Islet of Langerhans (tissue), 1 donor: ENCODE results near the gene EZR.
"Not testable (repeated sequence)": the region's sequence is repeated elsewhere in the genome, so short reads cannot be mapped to it uniquely, and the experiment has no call there.

Experiments used
- FAIRE-seq: peaks from one replicate; lab custom pipeline; 2011; peaks lifted over from hg19 to GRCh38; lab: Jason Lieb, UNC

EZR gene

DNA sequence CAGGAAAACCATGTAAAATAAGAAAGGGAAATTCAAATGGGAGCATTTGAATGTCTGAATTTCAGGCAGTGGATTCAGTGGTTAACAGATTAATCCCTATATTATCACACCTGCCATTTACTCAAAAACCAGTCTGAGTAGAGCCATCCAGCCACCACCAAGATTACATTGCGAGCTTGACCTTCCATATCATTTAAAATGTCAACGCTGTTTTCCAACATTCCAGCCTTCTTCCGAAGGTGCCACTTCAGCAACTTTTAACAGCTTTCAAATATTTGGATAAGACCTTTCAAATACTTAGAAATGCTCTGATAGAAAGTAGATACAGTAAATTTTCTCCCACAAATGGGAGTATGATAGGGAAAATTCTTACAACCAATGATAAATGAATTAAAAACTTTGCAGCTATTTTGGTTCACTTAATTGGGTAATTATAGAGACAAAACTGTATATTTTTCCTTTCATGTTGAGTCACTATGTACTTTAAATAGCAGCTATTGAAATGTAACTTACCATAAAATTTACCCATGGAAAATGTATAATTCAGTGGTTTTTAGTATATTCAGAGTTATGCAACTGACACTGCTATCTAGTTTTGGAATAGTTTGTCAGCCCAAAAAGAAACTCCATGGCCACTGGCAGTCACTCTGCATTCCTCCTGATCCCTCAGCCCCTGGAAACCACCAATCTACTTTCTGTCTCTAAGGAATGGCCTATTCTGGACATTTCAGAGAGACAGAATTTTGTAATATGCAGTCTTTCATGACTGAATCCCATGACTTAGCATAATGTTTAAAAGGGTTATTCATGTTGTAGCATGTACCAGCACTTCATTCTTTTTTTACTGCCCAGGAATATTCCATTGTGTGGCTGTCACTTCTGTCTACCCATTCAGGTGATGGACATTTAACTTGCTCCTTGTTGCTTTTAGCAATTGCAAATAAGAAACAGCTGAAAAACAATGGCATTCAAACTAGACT, 21.5 kb downstream of the EZR start:
- FAIRE-seq: no peak

DNA sequence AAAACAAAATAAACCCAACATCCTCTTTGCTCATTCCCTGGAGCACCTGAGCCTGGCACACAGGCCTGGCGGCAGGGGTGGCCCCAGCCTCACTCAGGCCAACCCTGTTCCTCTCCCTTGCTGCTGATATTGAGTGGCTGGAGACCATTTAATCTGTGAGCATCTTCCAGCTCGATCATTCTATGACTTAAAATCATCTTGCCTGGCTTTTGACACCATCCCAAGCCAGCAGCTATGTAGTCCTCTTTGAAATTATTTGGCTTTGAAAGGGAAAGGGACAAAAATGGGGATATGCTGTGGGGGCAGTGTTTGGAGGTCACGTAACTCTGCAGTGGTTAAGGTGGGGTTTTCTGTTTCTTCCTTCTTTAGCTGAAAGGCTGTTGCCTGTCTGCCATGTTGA, 22.8 kb downstream of the EZR start:
- no peak for FAIRE-seq

DNA sequence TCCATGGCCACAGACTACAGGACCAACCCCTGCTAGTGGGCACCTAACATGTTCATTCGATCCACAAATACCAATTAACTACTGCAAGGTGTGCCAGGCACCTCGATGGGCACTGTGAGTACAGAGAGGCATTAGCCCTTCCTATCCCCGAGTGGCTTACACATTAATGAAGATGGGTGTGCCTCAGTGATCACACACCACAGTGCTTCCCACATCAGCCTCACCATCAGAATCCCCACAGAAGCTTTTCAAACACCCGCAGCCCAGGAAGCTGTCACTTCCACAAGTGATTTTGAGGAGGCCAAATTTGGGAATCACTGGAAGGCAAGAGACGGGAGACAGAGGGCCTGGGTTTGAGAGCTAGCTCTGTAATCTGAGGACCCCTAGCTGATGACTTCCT, 23.7 kb downstream of the EZR start:
- FAIRE-seq: no peak

DNA sequence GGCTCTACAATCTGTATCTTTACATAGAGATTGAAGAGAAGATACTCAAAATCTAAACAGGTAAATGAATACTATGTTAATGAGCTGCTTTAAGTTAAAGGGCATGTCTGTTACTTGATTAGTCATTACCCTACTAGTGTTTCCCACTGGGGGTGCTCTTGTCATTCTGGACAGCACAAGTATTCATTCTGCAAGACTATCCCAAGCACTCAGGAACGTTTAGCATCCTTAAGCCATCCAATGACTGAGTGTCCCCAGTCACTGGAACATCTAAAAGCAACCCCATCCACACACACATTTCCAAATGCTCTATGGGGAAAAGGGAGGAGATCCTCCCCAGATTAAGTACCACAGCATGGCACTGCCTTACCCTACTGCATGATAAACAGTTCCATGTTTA, 25.7 kb downstream of the EZR start:
- no peak for FAIRE-seq

DNA sequence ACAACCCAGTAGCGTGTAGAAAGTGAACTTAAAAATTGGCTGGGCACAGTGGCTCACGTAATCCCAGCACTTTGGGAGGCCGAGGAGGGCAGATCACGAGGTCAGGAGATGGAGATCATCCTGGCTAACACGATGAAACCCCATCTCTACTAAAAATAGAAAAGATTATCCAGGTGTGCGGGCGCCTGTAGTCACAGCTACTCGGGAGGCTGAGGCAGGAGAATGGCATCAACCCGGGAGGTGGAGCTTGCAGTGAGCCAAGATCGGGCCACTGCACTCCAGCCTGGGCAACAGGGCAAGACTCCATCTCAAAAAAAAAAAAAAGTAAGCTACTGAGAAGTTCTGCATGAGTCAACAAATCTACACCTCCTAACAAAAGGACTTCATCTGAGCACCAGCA, 26.7 kb downstream of the EZR start:
- not testable (repeated sequence) for FAIRE-seq

DNA sequence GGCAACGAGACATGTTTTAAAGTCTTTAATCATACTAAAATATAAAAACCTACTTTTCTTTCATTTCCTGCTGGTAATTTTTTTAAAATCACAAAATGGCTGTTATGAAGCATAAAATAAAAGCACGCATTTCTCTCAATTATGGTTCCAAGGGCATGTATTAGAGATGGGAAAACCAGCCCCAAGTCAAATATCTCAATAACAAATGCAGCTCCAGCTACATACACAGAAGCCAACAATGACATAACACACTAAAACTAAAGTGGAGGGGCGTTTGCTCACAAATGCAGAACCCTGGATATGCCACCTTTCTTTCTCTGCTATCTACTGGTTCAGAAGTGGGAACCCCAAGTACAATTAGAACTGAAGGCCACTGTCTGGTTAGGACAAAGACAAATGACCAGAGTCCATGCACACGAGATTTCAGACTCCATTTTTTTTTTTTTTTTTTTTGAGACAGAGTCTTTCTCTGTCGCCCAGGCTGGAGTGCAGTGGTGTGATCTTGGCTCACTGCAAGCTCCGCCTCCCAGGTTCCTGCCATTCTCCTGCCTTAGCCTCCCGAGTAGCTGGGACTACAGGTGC, 27.8 kb downstream of the EZR start:
- FAIRE-seq: no peak

DNA sequence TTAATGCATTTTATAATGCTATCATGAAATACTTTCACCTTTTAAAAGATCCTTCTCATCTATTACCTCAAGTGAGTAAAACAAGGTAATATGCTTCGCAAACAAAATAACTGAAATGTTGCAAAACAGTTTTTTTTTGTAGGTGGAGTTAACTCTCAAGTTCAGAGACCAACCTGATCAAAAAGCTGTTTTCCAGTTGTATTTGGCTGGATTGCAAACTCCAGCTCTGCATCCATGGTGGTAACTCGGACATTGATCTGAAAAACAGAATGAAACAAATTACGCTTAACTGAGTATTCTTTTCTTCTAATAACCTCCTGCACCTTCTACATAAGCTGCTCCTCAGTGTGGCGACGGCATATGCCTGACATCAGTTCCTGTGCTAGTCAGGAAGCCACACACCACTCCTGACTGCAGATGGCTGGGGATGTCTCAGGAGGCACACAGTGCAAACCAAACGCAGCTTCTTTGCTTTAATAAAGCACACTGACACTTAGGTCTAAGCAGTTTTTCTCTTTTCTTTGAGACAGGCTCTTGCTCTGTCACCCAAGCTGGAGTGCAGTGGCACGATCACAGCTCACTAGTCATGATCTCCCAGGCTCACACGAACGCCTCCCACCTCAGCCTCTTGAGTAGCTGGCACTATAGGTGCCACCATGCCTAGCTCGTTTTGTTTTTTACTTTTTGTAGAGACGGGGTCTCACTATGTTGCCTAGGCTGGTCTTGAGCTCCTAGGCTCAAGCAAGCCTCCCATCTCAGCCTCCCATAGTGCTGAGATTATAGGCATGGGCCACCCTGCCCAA, 29.9 kb downstream of the EZR start:
- no peak for FAIRE-seq

DNA sequence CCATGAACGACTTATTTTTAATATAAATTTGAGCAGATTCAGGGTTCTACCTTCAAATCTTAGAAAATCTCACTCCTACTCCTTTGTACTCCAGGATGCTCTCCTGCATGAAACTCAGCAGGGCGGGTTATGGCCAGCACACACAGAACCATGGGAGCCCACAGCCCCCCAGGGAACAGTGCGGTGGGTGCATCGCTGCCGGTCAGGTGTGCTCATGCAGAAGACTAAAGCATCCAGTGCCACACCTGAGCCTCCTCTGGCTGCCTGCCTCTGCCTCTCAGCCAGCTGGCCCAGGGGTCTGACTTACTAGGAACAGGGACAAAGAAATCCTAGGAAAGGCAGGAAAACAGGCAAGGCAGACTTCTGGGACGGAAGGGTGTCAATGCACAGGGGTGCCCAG, 31.8 kb downstream of the EZR start:
- no peak for FAIRE-seq

DNA sequence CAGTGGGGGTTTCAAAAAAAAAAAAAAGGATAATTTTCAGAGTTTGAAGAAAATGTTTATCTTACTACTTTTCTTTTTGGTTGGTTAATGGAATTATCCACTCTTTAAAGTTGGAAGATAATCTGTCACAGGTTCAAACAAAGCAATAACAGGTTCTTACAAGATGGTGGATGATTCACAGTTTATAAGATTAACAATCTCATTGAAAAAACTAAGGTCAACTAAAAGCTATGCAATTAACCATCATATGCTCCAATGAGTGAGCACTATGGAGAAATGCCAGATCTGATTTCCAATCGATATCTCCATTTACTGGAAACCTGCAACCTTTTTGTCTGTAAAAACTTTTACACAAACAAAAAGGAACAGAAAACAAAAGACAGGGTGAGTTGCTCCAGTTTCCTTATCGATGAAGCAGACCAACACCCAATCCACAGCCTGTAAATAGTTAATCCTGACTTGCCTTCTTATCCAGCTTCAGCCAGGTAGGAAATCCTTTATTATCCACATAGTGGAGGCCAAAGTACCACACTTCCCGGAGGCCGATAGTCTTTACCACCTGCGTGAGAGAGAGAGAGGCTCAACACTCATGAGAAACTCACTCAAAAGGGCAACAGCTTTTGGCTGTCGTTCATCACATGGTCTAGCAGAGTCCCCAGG, 32.4 kb downstream of the EZR start:
- no peak for FAIRE-seq

DNA sequence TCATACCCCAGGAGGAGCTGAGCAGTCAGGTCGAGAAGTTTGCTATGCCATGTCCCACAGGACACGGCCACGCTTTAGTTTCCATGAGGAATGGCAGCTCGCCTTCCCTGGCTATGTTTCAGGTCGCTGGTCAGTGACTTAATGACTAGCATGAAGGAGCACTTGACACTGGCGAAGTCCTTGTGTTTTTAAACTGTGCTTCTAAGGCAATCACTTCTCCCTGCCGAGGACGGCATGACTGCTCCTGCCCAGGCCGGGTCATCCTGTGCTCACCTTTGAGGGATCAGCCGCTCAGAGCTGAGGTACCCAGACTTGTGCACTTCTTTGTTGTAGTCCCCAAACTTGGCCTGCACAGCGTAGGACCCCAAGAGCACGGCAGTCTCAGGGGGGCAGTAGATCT, 34.1 kb downstream of the EZR start:
- no peak for FAIRE-seq

DNA sequence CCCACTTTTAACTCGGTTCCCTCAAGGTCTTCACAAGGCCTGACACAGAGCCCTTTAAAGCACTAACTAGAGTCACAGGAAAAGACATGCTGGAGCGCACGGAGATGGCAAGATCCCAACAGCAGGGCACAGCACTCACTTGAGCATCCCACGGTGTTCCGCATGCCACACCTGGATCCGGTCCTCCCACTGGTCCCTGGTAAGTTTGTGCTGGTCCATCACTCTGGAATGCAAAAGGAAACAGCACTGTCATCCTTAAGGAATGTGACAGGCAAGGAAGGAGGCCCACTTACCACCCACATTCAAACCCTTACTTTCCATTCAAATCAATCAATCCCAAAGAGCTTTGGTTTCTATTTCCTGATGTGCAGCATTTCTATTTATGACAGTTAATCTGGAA, 34.7 kb downstream of the EZR start:
- no peak for FAIRE-seq

DNA sequence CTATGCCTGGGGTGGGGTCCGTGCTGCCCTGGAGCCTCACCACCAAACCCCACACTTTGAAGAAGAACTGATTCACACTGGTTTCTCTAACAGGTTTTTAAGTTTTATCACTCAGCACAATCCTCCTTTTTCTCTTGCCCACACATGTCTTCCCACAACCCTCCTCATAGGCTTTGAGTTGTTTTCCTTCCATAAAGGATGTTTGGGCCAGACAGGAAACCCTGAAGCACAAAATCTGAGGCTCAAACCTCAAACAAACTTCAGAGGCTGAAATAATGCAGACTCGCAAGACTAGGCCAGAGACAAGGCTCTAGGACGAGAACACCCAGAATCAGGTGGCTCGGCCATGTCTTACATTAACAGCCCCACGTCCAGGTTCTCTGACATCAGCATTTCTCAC, 35.3 kb downstream of the EZR start:
- FAIRE-seq: no peak

DNA sequence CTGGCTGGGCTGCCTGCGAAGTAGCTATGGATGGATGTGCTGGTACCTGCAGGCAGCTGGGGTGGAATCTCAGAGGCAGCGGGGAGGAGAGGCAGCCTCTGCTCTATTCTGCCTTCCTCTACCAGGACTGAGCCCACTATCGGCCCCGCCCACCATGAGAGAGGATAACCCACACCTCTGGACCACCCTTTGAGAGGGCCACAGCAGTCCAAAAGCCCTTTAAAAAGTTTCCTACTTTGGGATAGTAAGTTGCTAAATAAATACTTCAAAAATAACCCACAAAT, 36.1 kb downstream of the EZR start:
- no peak for FAIRE-seq

DNA sequence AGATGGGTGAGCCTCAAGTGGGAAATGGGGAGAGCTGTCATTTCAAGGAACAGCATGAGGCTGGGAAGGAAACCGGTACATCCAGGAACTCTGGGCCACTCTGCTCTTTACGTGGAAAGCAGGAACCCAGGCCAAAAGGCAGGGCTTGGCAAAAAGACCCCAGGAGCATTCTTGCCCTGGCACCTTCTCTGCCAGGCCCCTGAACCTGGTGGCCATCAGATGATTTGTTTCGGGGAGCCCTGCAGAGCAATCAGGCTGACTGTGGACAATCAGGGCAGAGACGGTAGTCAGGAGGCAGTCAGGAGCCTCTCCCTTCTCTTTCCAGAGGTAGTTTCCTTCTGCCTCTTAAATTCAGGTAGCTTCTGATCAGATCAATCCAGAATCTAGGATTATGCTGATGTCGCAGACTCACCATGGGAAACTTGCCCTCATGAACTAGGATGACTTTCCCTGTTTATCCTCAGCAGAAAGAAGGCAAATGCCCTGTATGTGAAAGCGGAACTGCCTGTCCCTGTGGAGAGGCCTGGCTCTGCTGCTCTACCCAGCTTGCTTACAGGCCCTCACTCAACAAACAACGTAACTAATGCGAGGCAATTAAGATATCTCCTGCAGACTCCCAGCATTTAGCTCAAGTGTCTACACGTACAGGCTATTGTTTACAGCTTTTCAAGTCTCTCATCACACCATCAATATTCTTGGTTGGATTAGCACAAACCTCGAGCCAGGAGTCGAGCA, 36.6 kb downstream of the EZR start:
- no peak for FAIRE-seq

DNA sequence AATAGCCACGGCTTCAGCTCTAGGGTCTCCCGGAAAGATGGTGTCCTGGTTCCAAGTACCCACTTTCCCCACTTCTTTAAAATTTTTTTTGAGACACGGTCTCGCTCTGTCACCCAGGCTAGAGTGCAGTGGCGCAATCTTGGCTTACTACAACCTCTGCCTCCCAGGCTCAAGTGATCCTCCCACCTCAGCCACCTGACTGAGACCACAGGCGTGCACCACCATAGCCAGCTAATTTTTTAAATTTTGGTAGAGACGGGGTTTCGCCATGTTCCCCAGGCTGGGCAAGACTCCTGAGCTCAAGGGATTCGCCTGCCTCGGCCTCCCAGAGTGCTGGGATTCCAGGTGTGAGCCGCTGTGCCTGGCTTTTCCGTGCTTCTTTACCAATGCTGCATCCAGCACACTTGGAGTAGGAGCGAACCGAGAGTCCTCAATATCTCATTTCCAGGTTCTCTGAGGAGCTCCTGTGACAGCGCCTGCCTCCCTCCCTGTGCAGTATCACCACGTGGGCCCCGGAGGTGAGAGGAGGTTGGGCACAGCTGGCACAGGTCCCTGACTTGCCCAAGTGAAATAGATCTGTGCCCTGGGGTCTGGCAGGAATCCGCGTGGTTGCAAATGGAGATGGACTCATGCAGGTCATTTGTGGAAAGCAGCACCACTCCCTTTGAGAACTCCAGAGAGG, 37.3 kb downstream of the EZR start:
- FAIRE-seq: no peak

DNA sequence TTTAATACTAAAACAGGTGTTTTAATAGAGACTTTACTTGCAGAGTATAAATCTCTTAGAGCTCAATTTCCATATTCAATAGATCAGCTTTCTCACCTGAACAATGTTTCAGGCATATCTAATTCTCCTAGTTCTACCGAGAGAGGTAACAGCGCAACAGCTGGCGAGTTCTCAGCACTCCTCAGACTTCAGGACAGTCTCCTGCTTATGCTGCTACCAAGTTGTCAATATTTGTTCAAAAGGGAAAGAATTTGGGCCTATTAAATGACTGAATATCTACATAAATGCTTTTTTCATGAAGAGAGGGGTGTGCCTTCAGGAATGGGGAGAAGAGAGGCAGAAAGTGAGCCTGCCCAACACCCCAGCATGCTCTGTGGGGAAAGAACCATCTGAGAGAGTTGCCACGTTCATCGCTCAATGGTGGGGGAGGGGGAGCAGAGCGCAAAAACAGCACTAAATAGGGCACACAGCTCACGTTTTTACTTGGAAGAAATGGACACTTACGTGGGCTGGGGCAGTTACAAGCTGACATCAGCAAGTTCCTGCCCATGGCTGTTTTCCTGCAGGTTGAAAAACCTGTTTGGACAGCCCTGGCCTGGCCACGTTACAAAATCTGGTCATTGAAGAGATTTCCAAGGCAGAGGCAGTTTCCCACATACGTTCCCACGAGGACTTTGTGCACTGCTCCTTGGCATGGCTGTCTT, 38.0 kb downstream of the EZR start:
- FAIRE-seq: no peak

DNA sequence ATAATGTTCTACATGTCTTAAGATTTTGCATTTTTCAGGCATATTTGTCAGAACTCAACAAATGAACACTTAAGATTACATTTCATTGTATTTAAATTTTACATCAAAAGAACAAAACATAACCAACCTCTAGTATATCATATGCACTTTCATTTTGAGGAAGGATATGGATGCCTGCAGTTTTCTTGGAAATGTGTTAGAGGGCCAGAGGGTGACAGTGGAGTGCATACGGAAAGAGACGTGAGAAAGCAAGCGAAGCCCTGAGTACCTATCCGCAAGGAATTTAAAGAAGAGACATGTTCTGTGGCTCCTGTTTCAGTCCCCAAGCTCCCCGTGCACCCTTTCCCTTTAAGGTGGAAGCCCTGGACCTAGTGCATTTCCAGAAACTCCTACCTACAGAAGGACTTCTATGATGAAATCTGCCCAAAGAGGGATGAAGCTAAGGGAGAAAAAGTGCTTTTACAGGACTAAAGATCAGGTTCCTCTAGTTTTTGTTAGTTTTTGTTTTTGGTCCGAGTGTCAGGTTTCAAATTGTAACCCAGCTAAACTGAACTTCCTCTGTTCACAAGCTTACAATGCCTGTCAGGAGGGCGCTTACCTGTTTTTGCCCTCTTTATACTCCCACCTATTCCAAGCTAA, 38.8 kb downstream of the EZR start:
- FAIRE-seq: no peak

DNA sequence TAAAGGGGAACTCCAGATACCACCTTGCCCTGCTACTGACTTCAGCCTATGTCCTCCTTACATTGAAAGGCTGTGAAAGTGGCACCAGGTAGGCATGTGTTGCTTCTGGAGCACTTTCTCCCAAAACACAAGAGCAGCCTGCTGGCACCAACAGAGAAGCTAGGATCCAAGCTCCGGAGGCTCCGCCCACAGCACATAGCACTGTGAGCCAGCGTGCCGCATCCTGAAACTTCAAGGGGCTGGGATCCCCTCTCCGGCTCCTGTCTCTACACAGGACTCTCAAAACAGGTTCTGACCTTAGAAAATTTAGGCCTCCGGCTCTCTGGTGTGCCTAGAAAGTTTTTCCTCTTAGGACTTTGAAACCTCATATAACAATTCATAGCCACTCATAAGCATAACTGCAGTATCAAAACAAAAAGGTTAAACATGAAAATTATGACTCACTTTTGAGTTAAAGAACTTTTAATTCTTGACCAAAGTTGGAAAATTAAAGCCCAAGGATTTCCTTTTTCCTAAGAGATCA, 41.1 kb downstream of the EZR start:
- no peak for FAIRE-seq

DNA sequence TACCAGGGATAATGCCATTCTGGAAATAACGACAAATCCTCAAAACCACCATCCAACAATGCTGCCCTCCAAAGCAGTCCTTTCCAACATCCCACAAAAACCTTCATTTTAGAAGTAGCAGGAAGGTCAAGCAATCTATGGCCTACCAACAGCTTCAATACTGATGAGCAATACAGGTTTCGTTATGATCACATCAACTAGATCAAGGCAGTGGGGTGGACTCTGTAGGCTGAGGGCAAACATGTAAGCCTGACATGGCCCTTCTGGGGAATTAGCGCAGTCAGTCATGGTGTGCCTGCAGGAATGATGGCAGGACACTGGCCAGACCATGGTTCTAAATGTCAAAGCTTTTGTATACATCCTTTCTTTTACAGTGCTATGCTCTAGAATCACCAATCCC, 41.7 kb downstream of the EZR start:
- FAIRE-seq: no peak

DNA sequence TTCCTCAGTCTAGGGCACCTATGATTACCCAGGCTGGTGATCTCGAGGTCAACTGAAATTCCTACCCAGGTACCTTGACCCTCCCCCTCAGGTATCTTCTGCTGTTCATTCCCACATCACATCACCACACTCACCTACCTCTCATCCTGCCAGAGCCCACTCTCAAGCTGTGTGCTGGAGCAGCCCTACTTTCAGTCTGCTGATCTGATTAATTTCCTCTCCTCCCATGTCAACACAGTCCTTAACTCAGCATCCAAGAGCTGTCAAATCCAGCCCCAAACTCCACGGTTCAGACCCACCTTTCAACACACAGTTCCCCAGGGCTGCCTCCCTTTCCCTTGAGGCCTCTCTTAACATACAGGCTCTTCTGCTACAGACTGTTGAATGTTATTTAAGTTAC, 42.4 kb downstream of the EZR start:
- FAIRE-seq: no peak
